ENCODE data around the gene SHKBP1. TPM values are rescaled to one million over a fixed set of nuclear protein-coding genes. Genes with fewer than 3 reads are reported as not detected.
"Not testable (repeated sequence)": the region's sequence is repeated elsewhere in the genome, so short reads cannot be mapped to it uniquely, and the experiment has no call there.

Gene SHKBP1
- total RNA-seq, 4 donors from 2014 or later, result 33.3 to 52.1 (median 42.9) TPM

- TF ChIP-seq POLR2A (IDR thresholded peaks at IDR 0.05), result no peak
- TF ChIP-seq, protein P1, sequence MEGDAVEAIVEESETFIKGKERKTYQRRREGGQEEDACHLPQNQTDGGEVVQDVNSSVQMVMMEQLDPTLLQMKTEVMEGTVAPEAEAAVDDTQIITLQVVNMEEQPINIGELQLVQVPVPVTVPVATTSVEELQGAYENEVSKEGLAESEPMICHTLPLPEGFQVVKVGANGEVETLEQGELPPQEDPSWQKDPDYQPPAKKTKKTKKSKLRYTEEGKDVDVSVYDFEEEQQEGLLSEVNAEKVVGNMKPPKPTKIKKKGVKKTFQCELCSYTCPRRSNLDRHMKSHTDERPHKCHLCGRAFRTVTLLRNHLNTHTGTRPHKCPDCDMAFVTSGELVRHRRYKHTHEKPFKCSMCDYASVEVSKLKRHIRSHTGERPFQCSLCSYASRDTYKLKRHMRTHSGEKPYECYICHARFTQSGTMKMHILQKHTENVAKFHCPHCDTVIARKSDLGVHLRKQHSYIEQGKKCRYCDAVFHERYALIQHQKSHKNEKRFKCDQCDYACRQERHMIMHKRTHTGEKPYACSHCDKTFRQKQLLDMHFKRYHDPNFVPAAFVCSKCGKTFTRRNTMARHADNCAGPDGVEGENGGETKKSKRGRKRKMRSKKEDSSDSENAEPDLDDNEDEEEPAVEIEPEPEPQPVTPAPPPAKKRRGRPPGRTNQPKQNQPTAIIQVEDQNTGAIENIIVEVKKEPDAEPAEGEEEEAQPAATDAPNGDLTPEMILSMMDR (IDR thresholded peaks at IDR 0.05), result no peak
- Histone ChIP-seq H3K27ac (no peak overlapping the region), H3K9me3 (no peaks in the 10 kb centered on the region), H3K36me3 (no peaks in the 10 kb centered on the region), H3K4me1 (no peaks in the 10 kb centered on the region), H3K4me3 (replicated peaks in 1 of 3) (no peak overlapping the region), H3K27me3 (peaks cover 2% of the 10 kb centered on the region)
- DNase-seq, result no peak
- intact Hi-C loops (cut with DNase I), result no loop called here
- 87 to 90% methylated on average over 3 of the region's 3 CpGs for WGBS, 2 donors
These were observed 17.3 kb upstream of the SHKBP1 start for GRCh38 chr19:40559394-40559793.

GRCh38 chr19:40560092-40560507 lies 16.6 kb upstream of the SHKBP1 start:
- DNase-seq, result no peak
- Histone ChIP-seq H3K27ac (no peak overlapping the region), H3K9me3 (no peaks in the 10 kb centered on the region), H3K36me3 (no peaks in the 10 kb centered on the region), H3K27me3 (no peaks in the 10 kb centered on the region), H3K4me1 (no peaks in the 10 kb centered on the region), H3K4me3 (replicated peaks in 1 of 3) (no peak overlapping the region)
- WGBS, 2 donors, result 78 to 79% methylated on average over 16 to 19 of the region's 20 CpGs
- TF ChIP-seq, protein P1 (IDR thresholded peaks at IDR 0.05), result no peak
- no peak for TF ChIP-seq POLR2A (IDR thresholded peaks at IDR 0.05)
- intact Hi-C loops (cut with DNase I), result no loop called here

DNA sequence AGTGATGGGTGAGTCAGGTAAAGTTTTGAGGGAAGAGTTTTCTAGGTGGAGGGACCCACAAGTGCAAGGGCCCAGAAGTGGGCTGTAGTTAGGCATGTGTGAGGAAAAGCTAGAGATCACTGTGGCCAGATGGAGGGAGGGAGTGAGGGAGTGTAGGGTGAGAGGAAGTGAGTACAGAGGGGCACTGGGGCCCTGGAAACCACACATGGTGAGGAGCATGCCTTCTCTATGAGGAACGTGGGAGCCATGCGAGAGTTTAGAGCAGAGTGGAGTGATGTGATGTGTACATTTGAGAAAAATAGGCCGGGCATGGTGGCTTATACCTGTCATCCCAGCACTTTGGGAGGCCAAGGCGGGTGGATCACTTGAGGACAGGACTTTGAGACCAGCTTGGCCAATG lies 14.7 kb upstream of the SHKBP1 start:
- no peak for TF ChIP-seq POLR2A (IDR thresholded peaks at IDR 0.05)
- TF ChIP-seq, protein P1 (IDR thresholded peaks at IDR 0.05), result no peak
- Histone ChIP-seq H3K4me3 (replicated peaks in 1 of 3) (no peak overlapping the region), H3K36me3 (no peaks in the 10 kb centered on the region), H3K27me3 (peaks cover 9% of the 10 kb centered on the region), H3K9me3 (no peaks in the 10 kb centered on the region), H3K4me1 (no peaks in the 10 kb centered on the region), H3K27ac (no peak overlapping the region)
- no peak for DNase-seq
- intact Hi-C loops (cut with DNase I), result no loop called here
- 73 to 80% methylated on average over 4 of the region's 4 CpGs for WGBS, 2 donors

GRCh38 chr19:40564535-40564934 lies 12.1 kb upstream of the SHKBP1 start:
- H3K27ac ChIP-seq; intact Hi-C loops (cut with DNase I); H3K4me3 ChIP-seq (replicated peaks in 1 of 3); H3K4me1 ChIP-seq; H3K36me3 ChIP-seq; H3K9me3 ChIP-seq; DNase-seq: not testable (repeated sequence)
- 94 to 100% methylated on average over 1 of the region's 1 CpG for WGBS, 2 donors
- peaks cover 18% of the 10 kb centered on the region for H3K27me3 ChIP-seq

- H3K27ac ChIP-seq, result no peak overlapping the region
- peaks cover 18% of the 10 kb centered on the region for H3K27me3 ChIP-seq
- TF ChIP-seq, protein P1 (IDR thresholded peaks at IDR 0.05), result no peak
- TF ChIP-seq POLR2A (IDR thresholded peaks at IDR 0.05), result no peak
- whole genome bisulfite sequencing, 2 donors, result 73 to 74% methylated on average over 7 of the region's 7 CpGs
- intact Hi-C loops (cut with DNase I), result no loop called here
- no peaks in the 10 kb centered on the region for H3K9me3 ChIP-seq
- DNase-seq, result no peak
- no peak overlapping the region for H3K4me3 ChIP-seq (replicated peaks in 1 of 3)
- peaks cover 10 to 13% of the 10 kb centered on the region in 2 donors for H3K4me1 ChIP-seq
- no peaks in the 10 kb centered on the region for H3K36me3 ChIP-seq
These were observed 11.3 kb upstream of the SHKBP1 start for GRCh38 chr19:40565355-40565754.
